Tibial artery (tissue), 4 donors: ENCODE measurements around the gene RSBN1L.
"Not testable (repeated sequence)": the region's sequence is repeated elsewhere in the genome, so short reads cannot be mapped to it uniquely, and the experiment has no call there.

ENCODE experiments used
- DNase-seq, 2 donors: peaks; one replicate each; pipeline ENCODE4 v3.0.0-alpha.2; 2019
- H3K27ac ChIP-seq, 2 donors: fragments of 200-600 bp; sonication (generic) in 1 of 2; 1 replicate in 1 of 2; 2 replicates in 1 of 2; pipeline ENCODE4 v1.5.1; 2018 to 2019; ENCODE audit warnings: mild to moderate bottlenecking in 1 of 2
- H3K27me3 ChIP-seq, 2 donors: fragments of 200-600 bp; sonication (generic) in 1 of 2; one replicate each; pipeline versions ENCODE4 v1.5.1 to v1.6.0; 2016 to 2019
- H3K36me3 ChIP-seq, 3 donors: fragments of 200-600 bp; sonication (generic) in 2 of 3; one replicate each; pipeline ENCODE4 v1.5.1; 2016 to 2019; ENCODE audit warnings: mild to moderate bottlenecking in 2 of 3
- H3K4me1 ChIP-seq, 4 donors: fragments of 200-600 bp; sonication (generic) in 2 of 4; 1 replicate in 3 of 4; 2 replicates in 1 of 4; pipeline ENCODE4 v1.5.1; 2016 to 2019
- H3K4me3 ChIP-seq, 2 donors: fragments of 200-600 bp; sonication (generic) in 1 of 2; 1 replicate in 1 of 2; 2 replicates in 1 of 2; pipeline ENCODE4 v1.5.1; 2018 to 2019; ENCODE audit warnings: mild to moderate bottlenecking in 2 of 2
- H3K9me3 ChIP-seq, 3 donors: fragments of 200-600 bp; sonication (generic) in 1 of 3; one replicate each; pipeline ENCODE4 v1.5.1; 2016 to 2019
- CTCF ChIP-seq, 2 experiments: fragments of 200-600 bp in 1 of 2; fragments of 450-650 bp in 1 of 2; IDR thresholded peaks; one replicate each; pipeline ENCODE4 v1.5.1; 2017 to 2019; ENCODE audit warnings: antibody characterized with exemption in 2 of 2, mild to moderate bottlenecking in 1 of 2, moderate library complexity in 1 of 2
- intact Hi-C: fragments of 100-400 bp; cut with DNase I; formaldehyde crosslinking; loops from one replicate; pipeline ENCODE4 v1.15.0; 2023; ENCODE audit warnings: low total_unique reads

Gene RSBN1L

DNA sequence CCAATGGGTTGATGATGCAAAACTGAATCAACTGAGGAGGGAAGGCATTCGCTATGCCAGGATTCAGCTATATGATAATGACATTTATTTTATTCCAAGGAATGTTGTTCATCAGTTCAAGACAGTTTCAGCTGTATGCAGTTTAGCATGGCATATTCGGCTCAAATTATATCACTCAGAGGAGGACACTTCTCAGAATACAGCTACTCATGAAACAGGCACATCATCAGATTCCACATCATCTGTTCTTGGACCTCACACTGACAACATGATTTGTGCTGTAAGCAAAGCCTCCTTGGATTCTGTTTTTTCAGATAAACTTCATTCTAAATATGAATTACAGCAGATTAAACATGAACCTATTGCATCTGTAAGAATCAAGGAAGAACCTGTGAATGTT is 82.3 kb downstream of the RSBN1L start:
- H3K27ac ChIP-seq, result no peak overlapping the region
- peaks cover 48 to 63% (median 55%) of the 10 kb centered on the region in 3 donors for H3K36me3 ChIP-seq
- TF ChIP-seq CTCF (IDR thresholded peaks at IDR 0.05), result no peak
- no peak overlapping the region for H3K4me3 ChIP-seq
- no peaks in the 10 kb centered on the region for H3K27me3 ChIP-seq
- intact Hi-C loops, result no loop called here
- no peak for DNase-seq
- H3K4me1 ChIP-seq, result no peaks in the 10 kb centered on the region
- no peaks in the 10 kb centered on the region for H3K9me3 ChIP-seq

DNA sequence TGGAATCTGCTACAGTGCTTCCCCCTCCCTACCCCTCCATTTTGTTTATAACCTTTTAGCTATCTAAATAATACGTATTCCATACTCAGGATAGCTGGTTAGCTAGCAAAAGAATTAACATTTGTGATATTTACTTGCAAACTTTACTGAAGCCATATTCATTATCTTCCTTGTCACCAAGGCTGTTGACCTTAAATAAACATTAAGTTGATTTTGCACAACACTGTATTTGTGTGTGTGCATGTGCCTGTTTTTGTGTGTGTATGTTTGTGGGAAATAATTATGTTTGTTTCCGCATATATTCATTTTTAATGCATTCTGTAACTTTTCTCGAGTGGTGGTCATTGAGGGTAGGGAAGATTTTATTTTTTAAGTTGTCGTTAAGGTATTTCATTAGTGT is 86.1 kb downstream of the RSBN1L start:
- Histone ChIP-seq H3K36me3 (peaks cover 19 to 42% (median 22%) of the 10 kb centered on the region in 3 donors), H3K4me3 (no peak overlapping the region), H3K27me3 (no peaks in the 10 kb centered on the region), H3K27ac (no peak overlapping the region), H3K4me1 (no peaks in the 10 kb centered on the region), H3K9me3 (no peaks in the 10 kb centered on the region)
- intact Hi-C loops, result no loop called here
- DNase-seq, result no peak
- TF ChIP-seq CTCF (IDR thresholded peaks at IDR 0.05), result no peak

DNA sequence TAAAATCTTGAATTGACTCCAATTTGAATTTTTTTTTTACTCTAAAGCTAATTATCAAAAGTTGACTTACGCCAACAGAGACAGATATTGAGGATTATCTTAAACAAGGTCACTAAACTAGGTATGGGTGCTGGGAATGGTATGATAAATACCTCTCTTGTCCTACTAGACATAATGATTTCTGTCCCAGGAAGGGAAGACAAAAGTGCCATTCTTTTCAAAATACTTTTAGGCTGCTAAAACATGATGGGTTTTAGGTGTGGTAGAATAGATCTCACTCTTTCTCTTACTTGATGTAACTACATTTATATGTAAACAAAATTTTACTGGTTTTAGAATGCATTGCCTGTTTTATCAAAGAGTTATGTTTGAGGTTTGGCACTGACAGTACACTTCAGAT is 86.9 kb downstream of the RSBN1L start:
- intact Hi-C loops, result no loop called here
- Histone ChIP-seq H3K36me3 (peaks cover 15 to 42% (median 19%) of the 10 kb centered on the region in 3 donors), H3K27ac (no peak overlapping the region), H3K4me3 (no peak overlapping the region), H3K27me3 (no peaks in the 10 kb centered on the region), H3K9me3 (no peaks in the 10 kb centered on the region), H3K4me1 (no peaks in the 10 kb centered on the region)
- DNase-seq, result no peak
- no peak for TF ChIP-seq CTCF (IDR thresholded peaks at IDR 0.05)

DNA sequence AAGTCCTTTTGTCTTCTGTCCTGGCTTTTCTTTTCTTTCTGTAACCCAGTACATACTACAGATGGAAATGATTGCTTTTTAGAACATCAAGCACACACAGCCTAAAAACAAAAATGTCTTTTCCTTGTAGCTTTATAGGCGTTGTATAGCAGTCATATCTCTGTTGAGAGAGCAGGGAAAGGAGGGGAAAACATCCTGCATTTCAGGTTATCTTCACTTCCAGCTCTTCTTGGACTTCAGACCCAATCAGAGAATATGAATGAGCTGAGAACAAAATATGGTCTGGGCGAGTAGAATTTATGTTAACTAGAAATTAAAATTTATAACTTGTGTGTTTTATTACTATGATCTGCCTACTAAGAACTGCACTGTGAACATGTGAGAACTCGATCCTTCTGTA is 87.3 kb downstream of the RSBN1L start:
- intact Hi-C loops, result no loop called here
- no peak overlapping the region for H3K27ac ChIP-seq
- DNase-seq, result no peak
- TF ChIP-seq CTCF (IDR thresholded peaks at IDR 0.05), result no peak
- H3K9me3 ChIP-seq, result no peaks in the 10 kb centered on the region
- peaks cover 10 to 38% (median 14%) of the 10 kb centered on the region in 3 donors for H3K36me3 ChIP-seq
- no peaks in the 10 kb centered on the region for H3K4me1 ChIP-seq
- no peaks in the 10 kb centered on the region for H3K27me3 ChIP-seq
- H3K4me3 ChIP-seq, result no peak overlapping the region

GRCh38 chr7:77784426-77784825 is 88.2 kb downstream of the RSBN1L start:
- H3K4me3 ChIP-seq, H3K27ac ChIP-seq, DNase-seq, H3K9me3 ChIP-seq, intact Hi-C loops, H3K27me3 ChIP-seq, H3K4me1 ChIP-seq: not testable (repeated sequence)
- peaks cover 4 to 32% (median 6%) of the 10 kb centered on the region in 3 donors for H3K36me3 ChIP-seq

GRCh38 chr7:77786018-77786417 is 89.8 kb downstream of the RSBN1L start:
- no peak for DNase-seq
- TF ChIP-seq CTCF (IDR thresholded peaks at IDR 0.05), result no peak
- intact Hi-C loops, result no loop called here
- H3K27ac ChIP-seq, result no peak overlapping the region
- H3K4me3 ChIP-seq, result no peak overlapping the region
- H3K27me3 ChIP-seq, result no peaks in the 10 kb centered on the region
- H3K4me1 ChIP-seq, result no peaks in the 10 kb centered on the region
- no peaks in the 10 kb centered on the region for H3K9me3 ChIP-seq
- peaks cover 0 to 22% (median 0%) of the 10 kb centered on the region in 3 donors for H3K36me3 ChIP-seq
